8988T (cell line): ENCODE measurements around the gene ATIC.
"Not testable (repeated sequence)": the region's sequence is repeated elsewhere in the genome, so short reads cannot be mapped to it uniquely, and the experiment has no call there.

Experiments used
- DNase-seq: peaks from one replicate; pipeline ENCODE4 v3.0.0; 2011

The ATIC gene

GRCh38 chr2:215316336-215316735 is 4.5 kb downstream of the ATIC start:
- no peak for DNase-seq

GRCh38 chr2:215319500-215319899 is 7.6 kb downstream of the ATIC start:
- DNase-seq = no peak

GRCh38 chr2:215320102-215320501 is 8.2 kb downstream of the ATIC start:
- DNase-seq = no peak

GRCh38 chr2:215320679-215321078 is 8.8 kb downstream of the ATIC start:
- DNase-seq = no peak

- no peak for DNase-seq
Observed at GRCh38 chr2:215324811-215325210, 13.0 kb downstream of the ATIC start.

GRCh38 chr2:215328066-215328465 is 16.2 kb downstream of the ATIC start:
- DNase-seq = no peak

GRCh38 chr2:215332872-215333595 is 21.2 kb downstream of the ATIC start:
- DNase-seq = no peak

GRCh38 chr2:215338883-215339679 is 27.2 kb downstream of the ATIC start:
- DNase-seq = no peak

- DNase-seq = no peak
Observed at GRCh38 chr2:215347878-215348277, 36.0 kb downstream of the ATIC start.

GRCh38 chr2:215352602-215353001 is 40.7 kb downstream of the ATIC start:
- DNase-seq = no peak

GRCh38 chr2:215354771-215355695 is 43.2 kb downstream of the ATIC start:
- DNase-seq = no peak

GRCh38 chr2:215355801-215356200 is 43.9 kb downstream of the ATIC start:
- no peak for DNase-seq

GRCh38 chr2:215356334-215356947 is 44.6 kb downstream of the ATIC start:
- no peak for DNase-seq

GRCh38 chr2:215356948-215357461 is 45.1 kb downstream of the ATIC start:
- DNase-seq = no peak

GRCh38 chr2:215357660-215358059 is 45.8 kb downstream of the ATIC start:
- DNase-seq = no peak

- DNase-seq = no peak
Observed at GRCh38 chr2:215358312-215358845, 46.5 kb downstream of the ATIC start.

GRCh38 chr2:215358891-215359575 is 47.2 kb downstream of the ATIC start:
- DNase-seq = no peak

- DNase-seq = no peak
Observed at GRCh38 chr2:215359576-215359922, 47.7 kb downstream of the ATIC start.

GRCh38 chr2:215360059-215360458 is 48.2 kb downstream of the ATIC start:
- not testable (repeated sequence) for DNase-seq

- DNase-seq = no peak
Observed at GRCh38 chr2:215360596-215360995, 48.7 kb downstream of the ATIC start.

GRCh38 chr2:215361211-215361875 is 49.5 kb downstream of the ATIC start:
- no peak for DNase-seq
